ENCODE results near the gene CPEB3.
"Not testable (repeated sequence)": the region's sequence is repeated elsewhere in the genome, so short reads cannot be mapped to it uniquely, and the experiment has no call there.

CPEB3 gene

DNA sequence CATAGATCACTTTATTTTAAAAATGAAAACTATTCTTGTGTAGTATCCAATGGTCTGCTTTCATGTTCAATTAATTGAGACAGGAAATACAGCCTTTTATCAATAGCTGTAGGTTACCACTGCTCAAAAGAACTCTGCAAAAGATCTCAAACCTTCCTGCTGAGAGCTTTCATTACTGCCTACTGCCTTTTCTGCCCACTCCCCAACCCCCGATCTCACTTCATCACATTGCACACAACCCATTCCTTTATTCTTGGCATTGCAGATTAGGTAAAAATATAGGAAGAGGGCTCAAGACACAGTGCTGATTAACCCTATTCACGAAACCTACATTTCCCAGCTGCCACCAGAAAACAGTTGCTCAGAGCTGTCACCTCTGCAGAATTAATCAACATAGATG lies 195.9 kb downstream of the CPEB3 start:
- DNase-seq (ENCODE audit: low read depth): no peak

DNA sequence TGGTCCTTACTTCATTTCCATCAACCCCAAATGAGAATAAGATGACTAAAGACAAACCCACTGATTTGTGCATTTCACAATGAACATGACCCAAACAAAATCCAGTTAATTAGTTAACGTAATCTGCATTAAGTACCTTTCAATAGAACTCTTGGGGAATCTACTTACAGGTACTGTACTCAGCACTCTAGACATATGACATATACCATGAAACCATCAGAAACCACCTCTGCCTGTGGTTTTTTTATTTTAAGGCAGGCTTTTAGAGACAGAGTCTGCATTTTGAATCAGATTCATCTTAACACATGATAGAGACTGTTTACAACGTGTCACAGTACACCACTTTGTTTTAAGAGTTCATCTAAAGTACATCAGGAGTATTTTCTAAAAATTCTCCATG lies 198.9 kb downstream of the CPEB3 start:
- no peak for DNase-seq (ENCODE audit: low read depth)

DNA sequence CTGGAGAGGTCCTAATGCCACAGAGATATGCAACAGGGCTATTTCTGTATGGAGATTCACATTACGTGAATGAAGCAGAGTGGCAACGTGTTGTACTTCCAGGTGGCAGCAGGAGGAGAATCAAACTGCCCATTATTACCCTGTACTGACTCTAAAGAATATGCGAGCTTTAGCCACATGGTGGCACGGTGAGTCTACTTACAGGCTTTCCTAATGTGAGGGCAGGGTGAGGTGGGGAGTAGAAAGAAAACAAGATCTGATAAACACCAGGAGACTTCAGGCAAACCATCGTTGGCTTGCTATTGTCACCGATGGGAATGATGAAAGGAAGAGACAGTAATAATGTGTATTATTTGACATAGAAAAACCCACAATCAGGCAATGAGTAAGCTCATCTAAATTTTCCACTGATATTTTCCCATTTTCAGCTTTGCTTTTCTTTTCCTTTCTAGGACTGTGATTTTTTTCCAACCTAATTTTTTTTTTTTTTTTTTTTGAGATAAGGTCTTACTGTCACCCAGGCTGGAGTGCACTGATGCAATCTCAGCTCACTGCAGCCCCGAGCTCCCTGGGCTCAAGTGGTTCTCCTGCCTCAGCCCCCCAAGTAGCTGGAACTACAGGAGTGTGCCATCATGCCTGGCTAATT lies 203.0 kb downstream of the CPEB3 start:
- peak; percentile 5 for DNase-seq (ENCODE audit: low read depth)

DNA sequence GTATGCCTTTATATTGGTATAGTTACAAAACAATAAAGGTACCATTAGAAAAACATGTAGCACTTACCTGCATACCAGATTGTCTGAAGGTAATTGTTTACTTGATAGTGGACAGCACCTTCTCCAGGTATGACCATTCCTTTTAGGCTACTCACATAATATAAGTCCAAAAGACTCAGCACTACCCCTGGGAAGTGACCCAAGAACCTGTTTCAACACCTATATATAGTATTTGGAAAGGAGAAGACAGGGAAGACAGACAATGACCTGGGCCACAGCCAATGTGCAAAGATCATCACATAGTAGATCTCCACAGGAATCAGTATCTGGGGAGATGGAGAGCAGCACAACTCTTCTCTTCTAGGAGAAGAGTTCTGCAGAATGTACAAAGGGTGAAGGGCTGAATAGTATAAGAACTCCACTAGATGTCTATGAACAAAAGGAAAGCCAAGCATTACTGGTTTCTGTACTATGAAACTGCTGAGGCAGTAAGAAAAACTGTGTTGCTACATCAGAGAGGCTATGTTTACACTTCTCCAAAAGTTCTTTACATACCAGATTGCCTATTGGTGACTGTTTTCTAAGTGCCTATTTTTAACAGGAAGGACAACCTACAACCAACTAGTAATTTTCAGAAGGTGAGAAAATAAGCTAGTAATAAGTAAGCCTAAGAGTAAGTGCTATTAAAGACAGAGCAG lies 208.1 kb downstream of the CPEB3 start:
- no peak for DNase-seq (ENCODE audit: low read depth)

DNA sequence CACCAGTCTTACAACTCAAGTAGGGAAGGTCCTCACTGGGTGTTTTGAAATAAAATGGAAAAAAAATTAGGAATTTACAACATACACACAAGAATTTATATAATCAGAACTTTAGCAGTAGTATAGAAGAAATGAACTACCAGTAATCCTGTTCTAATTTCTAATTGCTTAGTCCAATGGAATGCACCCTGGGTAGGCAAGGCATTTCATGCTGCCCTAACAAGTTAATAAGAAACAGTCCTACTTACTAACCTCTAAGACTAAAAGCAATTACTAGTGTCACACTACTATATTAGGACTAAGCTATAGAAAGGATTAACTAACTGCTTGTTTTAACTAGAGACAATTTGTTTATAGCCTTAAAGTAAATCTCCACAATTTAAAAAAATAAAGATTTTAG lies 209.2 kb downstream of the CPEB3 start:
- DNase-seq (ENCODE audit: low read depth): no peak

DNA sequence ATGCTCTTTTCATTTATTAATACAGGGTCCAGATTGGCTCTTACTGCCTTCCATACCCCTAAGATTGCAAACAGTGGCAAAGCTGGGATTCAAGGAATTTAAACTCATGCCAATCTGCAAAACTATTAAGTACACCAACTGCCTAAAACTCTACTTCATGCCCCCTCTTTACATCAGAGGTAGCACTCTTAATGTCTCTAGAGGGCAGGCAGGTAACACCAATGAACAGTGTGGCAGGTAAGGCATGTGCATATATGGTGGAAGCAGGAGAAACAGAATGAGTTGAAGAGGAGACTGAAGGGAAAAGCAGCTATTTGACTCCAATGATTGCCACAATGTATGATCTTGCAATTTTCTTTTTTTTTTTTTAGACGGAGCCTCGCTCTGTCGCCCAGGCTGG lies 210.6 kb downstream of the CPEB3 start:
- DNase-seq (ENCODE audit: low read depth): no peak

DNA sequence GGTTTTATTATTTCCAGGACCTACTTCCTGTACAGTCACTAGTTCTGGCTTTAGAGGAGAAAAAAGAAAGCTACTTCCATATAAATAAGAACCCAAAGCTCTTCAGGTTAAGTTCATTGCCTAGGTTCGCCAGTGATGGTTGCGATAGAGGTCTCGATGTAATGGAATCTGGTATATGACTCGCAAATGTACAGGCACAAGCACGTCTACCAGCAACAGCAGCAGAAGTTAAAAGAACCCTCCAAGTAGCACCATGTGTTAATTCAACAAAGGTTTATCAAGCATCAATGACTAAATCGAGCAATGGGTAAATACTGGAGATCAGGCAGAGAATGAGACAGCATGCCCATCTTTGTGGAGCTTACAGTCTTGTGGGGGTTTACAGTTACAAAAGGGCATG lies 211.9 kb downstream of the CPEB3 start:
- DNase-seq (ENCODE audit: low read depth): no peak

DNA sequence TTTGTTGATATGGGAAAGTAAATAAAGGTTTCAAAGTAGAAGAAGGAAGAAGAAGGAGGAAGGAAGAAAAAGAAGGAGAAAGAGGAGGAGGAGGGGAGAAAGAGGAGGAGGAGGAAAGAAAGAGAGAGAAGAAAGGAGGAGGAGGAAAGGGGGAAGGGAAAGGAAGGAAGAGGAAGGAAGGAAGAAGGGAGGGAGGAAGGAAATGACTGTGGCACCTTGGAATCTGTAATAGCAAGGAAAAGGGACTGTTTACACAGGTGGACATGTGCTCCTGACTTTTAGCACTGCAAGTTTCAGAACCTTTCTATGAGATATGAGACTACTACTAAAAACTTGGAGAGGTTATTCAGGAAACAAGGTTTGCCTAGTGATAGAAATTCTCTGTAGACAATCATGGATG lies 214.2 kb downstream of the CPEB3 start:
- DNase-seq (ENCODE audit: low read depth): no peak

DNA sequence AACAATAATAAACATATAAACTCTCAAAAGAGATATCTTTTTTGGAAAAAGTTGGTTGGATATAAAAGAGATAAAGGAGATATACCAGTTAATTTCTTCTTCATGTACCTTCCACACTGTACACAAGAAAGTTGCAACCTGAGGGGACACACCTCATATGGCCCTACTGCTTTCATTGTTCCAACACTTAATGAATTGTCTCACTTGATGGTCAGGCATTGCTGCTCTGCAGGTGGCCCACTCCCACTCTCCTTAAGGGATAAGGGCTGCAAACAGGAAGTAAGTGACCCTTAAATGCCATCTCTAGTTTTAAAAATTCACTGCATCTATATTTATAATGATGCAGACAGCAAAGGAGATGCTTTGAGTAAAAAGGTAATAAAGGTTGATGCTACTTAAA lies 215.0 kb downstream of the CPEB3 start:
- DNase-seq (ENCODE audit: low read depth): no peak

DNA sequence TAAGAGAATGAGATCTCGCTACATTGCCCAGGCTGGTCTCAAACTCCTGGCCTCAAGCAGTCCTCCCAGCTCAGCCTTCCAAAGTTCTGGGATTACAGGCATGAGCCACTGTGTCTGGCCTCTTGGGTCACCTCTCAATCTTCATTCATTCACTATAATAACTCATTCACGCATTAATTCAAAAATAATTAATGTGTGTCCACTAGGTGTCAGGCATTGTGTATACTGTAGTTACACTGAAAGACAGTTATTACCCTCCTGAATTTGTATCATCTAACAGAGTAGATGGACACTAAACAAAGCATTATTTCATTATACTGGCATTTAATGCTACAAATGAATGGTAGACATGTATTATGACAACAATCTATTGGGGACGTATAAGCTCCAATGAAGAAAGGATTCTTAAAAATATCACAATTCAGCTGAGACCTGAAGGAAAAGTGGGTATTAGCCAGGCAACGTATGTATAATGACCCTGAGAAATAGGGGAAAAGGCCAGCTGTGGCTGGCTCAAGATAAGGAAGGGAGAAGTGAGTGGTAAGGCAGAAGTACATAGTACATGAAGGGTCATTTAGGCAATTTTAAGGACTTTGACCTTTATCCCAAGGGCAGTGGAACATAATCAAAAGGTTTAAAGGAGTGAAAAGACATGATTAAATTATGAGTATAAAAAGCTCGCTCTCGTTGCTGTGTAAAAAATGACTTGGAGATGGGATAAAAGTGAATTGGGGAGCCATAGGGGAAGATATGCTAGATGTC lies 216.6 kb downstream of the CPEB3 start:
- no peak for DNase-seq (ENCODE audit: low read depth)

DNA sequence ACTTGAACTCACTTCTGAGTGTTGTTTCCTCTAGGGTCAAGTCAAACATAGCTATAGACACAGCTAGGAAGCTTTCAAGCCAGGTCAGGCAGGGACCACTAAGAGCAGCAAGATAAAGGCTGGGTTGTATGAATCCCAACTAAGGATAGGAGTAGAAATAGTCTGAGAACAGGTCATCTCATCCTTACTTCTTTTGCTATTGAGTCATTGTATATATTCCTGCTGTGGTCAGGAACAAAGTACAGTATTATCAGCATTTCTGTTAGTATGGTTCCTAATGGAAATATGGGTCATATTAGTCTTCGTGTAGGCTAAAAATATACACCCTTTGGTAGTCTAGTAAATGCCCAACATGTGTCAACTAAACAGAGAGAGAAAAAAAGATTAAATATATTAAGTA lies 222.0 kb downstream of the CPEB3 start:
- no peak for DNase-seq (ENCODE audit: low read depth)

DNA sequence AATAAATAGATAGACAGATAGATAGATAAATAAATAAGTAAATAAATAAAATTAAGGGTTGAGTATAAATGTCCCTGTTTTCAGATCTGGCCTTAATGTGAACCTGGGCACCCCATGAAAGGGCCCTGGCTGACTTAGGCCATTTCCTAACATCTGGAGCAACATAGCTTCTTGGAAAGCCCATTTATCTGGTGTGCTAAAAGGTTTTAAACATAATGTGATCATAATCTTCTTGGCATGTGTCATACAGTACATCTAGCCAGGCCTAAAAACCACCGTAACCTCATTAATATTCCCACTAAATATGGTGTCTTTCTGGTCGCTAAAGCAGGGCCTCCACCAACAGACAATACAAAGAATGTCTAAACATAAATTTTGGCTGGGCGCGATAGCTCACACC lies 224.5 kb downstream of the CPEB3 start:
- no peak for DNase-seq (ENCODE audit: low read depth)

DNA sequence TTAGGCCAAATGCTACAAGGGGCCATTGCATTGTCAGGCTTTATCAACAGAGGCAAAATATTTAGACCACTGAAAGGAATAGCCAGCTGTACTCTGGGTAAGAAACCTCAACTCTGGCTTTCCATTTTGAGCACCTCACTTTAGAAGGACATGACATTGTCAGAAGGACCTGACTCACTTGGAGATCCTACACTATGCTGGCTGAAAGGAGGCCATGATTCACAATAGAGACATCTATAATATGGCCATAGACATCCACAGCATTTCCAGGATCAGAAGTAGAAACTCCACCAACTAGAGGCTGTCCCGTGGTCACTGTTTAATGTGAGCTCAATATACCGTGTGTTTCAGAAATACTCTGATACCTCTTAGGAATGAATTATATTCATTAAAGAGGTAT lies 226.4 kb downstream of the CPEB3 start:
- DNase-seq (ENCODE audit: low read depth): no peak

DNA sequence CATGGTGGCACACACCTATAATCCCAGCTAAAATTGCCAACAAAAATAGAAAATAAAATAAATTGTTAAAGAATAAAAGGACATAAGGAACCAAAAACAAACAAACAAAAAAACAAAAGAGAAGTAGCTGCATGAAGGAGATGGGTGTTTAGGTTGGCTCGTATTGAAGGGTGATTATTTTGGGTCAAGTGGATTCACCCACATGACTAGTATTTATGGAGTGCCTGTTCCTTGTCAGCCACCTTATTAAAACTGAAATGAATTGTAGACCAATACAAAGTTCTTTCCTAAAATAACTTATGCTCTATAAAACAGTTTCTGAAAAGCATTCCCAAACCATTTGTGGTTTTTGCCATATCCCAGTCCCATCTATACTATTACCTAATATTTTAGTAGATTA lies 228.6 kb downstream of the CPEB3 start:
- DNase-seq (ENCODE audit: low read depth): no peak

DNA sequence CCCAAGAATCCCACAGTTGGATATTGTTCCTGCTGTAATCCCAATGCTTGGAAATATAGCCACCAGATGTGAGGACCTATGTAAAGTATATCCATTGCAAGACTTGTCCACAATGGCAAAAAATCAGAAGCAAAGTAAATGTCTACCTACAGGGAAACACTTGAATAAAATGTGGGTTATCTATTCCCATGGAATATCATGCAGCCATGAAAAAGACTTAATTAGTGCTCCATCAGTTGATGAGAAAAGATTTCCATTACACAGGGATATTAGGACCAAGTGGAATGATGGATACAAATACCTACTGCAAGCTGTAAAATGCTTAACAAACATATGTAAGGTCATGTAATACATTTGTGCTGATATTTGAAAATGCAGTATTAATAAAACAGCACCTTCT lies 236.1 kb downstream of the CPEB3 start:
- no peak for DNase-seq (ENCODE audit: low read depth)

DNA sequence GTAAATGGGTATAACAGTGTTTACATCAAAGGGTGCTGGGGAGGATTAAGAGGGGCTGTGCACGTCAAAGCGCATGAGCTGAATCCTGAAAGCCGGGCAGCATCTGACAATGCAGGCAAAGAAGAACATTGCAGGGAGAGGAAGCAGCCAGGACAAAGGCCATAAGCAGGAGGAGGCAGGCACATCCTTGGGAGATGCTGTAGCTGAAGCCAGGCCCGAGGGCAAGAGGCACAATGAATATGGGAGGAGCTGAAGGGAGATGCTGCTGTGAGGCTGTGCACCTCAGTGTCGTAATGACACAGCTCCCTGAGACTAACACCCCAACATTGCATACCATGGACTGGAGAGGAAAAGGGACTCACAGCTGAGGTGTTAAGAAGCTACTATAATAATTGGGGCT lies 238.1 kb downstream of the CPEB3 start:
- DNase-seq (ENCODE audit: low read depth): no peak

DNA sequence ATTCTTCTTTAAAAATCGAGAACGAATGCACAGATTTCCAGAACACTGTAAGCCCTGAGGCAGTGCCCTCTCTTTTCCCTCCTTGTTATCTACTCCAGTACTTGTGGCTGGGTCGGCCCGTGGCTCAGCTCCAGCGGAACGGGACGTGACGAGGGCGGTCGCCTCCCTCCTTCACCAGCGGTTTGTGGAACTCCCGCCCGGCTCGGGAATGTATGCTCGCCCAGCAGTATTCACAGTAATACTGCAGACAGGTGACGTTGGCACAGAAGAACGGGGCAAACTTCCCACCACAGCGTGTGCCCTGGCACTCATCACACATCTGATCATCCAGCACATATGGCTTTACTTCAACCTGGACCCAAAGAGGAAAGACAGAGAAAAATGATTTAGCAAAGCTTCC lies 238.8 kb downstream of the CPEB3 start:
- no peak for DNase-seq (ENCODE audit: low read depth)

DNA sequence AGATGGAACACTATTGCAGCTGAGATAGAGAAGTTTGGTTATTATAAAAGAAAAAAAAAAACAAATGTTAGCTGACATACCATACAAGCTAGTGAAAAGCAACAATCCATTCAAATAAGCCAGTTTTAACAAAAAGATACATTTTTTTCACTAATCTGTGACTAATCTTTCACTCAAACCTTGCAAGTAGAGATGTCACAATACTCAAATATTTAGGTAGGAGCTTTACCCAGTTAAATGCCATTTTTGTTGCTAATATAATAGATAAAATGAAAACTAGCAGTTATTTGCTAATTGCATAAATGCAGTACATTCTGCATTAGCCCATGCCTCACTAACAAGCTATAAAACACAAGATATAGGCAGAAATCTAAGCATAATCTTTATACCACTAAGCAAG lies 243.7 kb downstream of the CPEB3 start:
- DNase-seq (ENCODE audit: low read depth): no peak

DNA sequence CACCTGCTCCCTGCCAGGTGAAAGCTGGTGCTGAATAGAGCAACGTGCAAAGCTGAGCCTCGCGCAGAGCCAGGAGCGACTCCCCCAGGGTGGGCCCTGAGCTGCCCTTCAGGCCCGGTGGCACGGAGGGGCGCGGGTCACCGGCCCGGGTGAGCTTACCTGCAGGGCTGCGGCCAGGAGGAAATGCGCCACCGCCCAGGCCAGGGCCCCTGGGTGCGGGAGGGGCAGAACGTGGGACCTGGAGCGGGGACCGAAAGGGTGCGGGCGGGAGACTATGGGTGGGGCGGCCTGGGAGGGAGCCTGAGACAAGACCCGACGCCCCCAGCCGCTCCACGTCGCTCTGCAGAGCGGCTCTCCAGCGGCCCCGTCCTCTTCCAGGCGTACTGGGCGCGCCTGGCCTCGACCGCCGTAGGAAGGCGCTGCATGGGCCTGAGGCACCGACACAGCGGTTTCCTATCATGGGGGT lies 245.2 kb downstream of the CPEB3 start:
- no peak for DNase-seq (ENCODE audit: low read depth)

DNA sequence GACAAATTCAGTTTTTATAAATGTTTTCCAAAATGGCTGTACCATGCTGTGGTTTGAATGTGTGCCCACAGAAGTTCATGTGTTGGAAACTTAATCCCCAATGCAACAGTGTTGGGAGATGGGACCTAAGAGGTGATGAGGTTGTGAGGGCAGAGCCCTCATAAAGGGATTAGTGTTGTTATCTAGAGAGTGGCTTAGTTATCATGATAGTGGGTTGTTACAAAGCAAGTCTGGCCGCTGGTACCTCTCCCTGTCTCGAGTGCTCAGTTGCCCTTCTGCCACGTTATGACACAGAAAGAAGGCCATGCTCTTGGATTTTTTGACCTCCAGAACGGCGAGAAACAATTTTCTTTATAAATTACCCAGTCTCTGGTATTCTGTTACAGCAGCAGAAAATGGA lies 248.3 kb downstream of the CPEB3 start:
- no peak for DNase-seq (ENCODE audit: low read depth)

DNA sequence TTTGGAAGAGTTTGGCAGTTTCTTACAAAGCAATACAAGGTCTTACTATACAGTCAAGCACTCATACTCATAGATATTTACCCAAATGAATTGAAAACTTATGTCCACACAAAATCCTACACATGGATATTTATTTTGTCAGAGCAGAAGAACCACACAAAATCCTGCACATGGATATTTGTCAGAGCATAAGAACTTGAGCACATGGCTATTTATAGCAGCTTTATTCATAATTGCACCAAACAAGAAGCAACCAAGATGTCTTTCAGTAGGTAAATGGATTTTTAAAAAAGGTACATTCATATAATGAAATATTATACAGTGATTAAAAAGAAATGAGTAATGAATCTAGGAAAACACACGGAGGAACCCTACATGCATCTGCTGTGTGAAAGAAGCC lies 251.9 kb downstream of the CPEB3 start:
- no peak for DNase-seq (ENCODE audit: low read depth)

DNA sequence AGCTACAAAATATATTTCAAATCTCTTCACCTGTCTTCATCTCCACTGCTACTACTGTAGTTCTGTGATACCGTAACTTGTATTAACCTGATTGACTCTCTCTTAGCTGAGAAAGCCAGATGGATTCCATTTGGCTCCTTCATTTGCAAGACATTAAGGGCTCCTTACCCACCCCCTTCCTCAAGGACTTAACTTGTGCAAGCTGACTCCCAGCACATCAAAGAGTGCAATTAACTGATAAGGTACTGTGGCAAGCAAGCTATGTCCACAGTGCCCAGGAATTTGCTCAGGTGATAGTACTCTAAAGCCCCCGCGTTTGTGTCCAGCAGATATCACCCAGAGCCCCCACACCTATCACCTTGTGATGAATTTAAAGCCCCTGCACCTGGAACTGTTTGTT lies 257.8 kb downstream of the CPEB3 start:
- not testable (repeated sequence) for DNase-seq (ENCODE audit: low read depth)

DNA sequence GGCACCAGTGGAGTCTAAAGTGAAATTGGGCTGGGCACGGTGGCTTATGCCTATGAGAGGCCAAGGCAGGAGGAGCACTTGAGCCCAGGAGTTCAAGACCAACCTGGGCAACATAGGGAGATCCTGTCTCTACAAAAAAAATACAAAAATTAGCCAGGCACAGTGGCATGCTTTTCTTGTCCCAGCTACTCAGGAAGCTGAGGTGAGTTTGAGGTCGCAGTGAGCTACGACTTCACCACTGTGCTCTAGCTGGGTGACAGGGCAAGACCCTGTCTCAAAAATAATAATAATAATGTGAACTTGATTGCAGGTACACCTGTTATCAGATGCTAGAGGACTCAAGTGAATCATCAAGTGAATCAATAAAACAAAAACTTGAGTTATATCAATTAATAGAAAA lies 259.3 kb downstream of the CPEB3 start:
- DNase-seq (ENCODE audit: low read depth): no peak

All from activated T-helper 1 cell treated with Interleukin-2 at 50 U/mL for 16 hours (primary cell).